ENCODE data around the gene NRIP1. TPM values are rescaled to one million over a fixed set of nuclear protein-coding genes. Genes with fewer than 3 reads are reported as not detected.

NRIP1 gene
- total and polyA plus RNA-seq, 2 experiments from 2014 or later: 9.1 to 16.8 TPM

GRCh38 chr21:15061279-15061678 lies 3.5 kb downstream of the NRIP1 start:
- H3K9me3 ChIP-seq (ENCODE audit: low read depth): no peaks in the 10 kb centered on the region
- H3K27ac ChIP-seq: no peak overlapping the region
- TF ChIP-seq CTCF (IDR thresholded peaks at IDR 0.05; ENCODE audit: low read depth, low read length): no peak
- no peak overlapping the region for H3K4me3 ChIP-seq
- H3K27me3 ChIP-seq: no peaks in the 10 kb centered on the region
- no peaks in the 10 kb centered on the region for H3K36me3 ChIP-seq
- DNase-seq (ENCODE audit: low read depth in 1 of 2, low spot score in 1 of 2): no peak
- peaks cover 44% of the 10 kb centered on the region for H3K4me1 ChIP-seq (ENCODE audit: low read depth)

GRCh38 chr21:15060543-15061175 lies 4.1 kb downstream of the NRIP1 start:
- no peak for TF ChIP-seq CTCF (IDR thresholded peaks at IDR 0.05; ENCODE audit: low read depth, low read length)
- no peaks in the 10 kb centered on the region for H3K36me3 ChIP-seq
- no peak overlapping the region for H3K4me3 ChIP-seq
- no peaks in the 10 kb centered on the region for H3K27me3 ChIP-seq
- no peak for DNase-seq (ENCODE audit: low read depth in 1 of 2, low spot score in 1 of 2)
- H3K4me1 ChIP-seq (ENCODE audit: low read depth): peaks cover 44% of the 10 kb centered on the region
- H3K9me3 ChIP-seq (ENCODE audit: low read depth): no peaks in the 10 kb centered on the region
- no peak overlapping the region for H3K27ac ChIP-seq

- TF ChIP-seq CTCF (IDR thresholded peaks at IDR 0.05; ENCODE audit: low read depth, low read length): no peak
- H3K27me3 ChIP-seq: no peaks in the 10 kb centered on the region
- H3K27ac ChIP-seq: no peak overlapping the region
- DNase-seq (ENCODE audit: low read depth in 1 of 2, low spot score in 1 of 2): no peak
- H3K4me3 ChIP-seq: no peak overlapping the region
- no peaks in the 10 kb centered on the region for H3K9me3 ChIP-seq (ENCODE audit: low read depth)
- no peaks in the 10 kb centered on the region for H3K36me3 ChIP-seq
- peaks cover 44% of the 10 kb centered on the region for H3K4me1 ChIP-seq (ENCODE audit: low read depth)
Measured at GRCh38 chr21:15059397-15059796, 5.4 kb downstream of the NRIP1 start.

GRCh38 chr21:15058854-15059263 lies 5.9 kb downstream of the NRIP1 start:
- Histone ChIP-seq H3K27me3 (no peaks in the 10 kb centered on the region), H3K27ac (no peak overlapping the region), H3K4me1 (ENCODE audit: low read depth) (peaks cover 44% of the 10 kb centered on the region), H3K4me3 (no peak overlapping the region), H3K36me3 (no peaks in the 10 kb centered on the region), H3K9me3 (ENCODE audit: low read depth) (no peaks in the 10 kb centered on the region)
- DNase-seq (ENCODE audit: low read depth in 1 of 2, low spot score in 1 of 2): peak in 1 of 2 donors; percentile 45
- TF ChIP-seq CTCF (IDR thresholded peaks at IDR 0.05; ENCODE audit: low read depth, low read length): no peak

GRCh38 chr21:15057285-15057684 lies 7.5 kb downstream of the NRIP1 start:
- no peaks in the 10 kb centered on the region for H3K36me3 ChIP-seq
- H3K9me3 ChIP-seq (ENCODE audit: low read depth): no peaks in the 10 kb centered on the region
- no peak overlapping the region for H3K27ac ChIP-seq
- peak in 1 of 2 donors; percentile 25 for DNase-seq (ENCODE audit: low read depth in 1 of 2, low spot score in 1 of 2)
- TF ChIP-seq CTCF (IDR thresholded peaks at IDR 0.05; ENCODE audit: low read depth, low read length): no peak
- H3K4me3 ChIP-seq: no peak overlapping the region
- peaks cover 48% of the 10 kb centered on the region for H3K4me1 ChIP-seq (ENCODE audit: low read depth)
- no peaks in the 10 kb centered on the region for H3K27me3 ChIP-seq

Data from cardiac muscle cell (in vitro differentiated cells and primary cell).